ENCODE data around the gene PIP4K2C. TPM values are rescaled to one million over a fixed set of nuclear protein-coding genes. Genes with fewer than 3 reads are reported as not detected.

PIP4K2C gene
- total RNA-seq, 1 experiment from 2014 or later, result 37.1 TPM

GRCh38 chr12:57593187-57593586 is 2.2 kb downstream of the PIP4K2C start:
- no peak for DNase-seq
- H3K36me3 Mint-ChIP-seq (ENCODE audit: insufficient read depth in 1 of 3, low read depth in 3 of 3), result peaks cover 4 to 30% (median 14%) of the 10 kb centered on the region in 3 experiments; a peak in 6 of 7 replicates
- H4K8ac ChIP-seq (replicated peaks; ENCODE audit: insufficient read length, low read depth, low read length), result no peak overlapping the region
- no peak overlapping the region for H2BK15ac ChIP-seq (ENCODE audit: low read depth, low read length)
- H4K91ac ChIP-seq (ENCODE audit: insufficient read length, low read depth, low read length), result no peak overlapping the region
- H2AK5ac ChIP-seq (ENCODE audit: insufficient read length, low read length), result no peak overlapping the region
- H3K4me1 ChIP-seq (ENCODE audit: insufficient read depth, low read length), result peaks cover 5% of the 10 kb centered on the region; the same call in 1 of the 2 replicates
- H3K9me3 Mint-ChIP-seq, result no peaks in the 10 kb centered on the region
- peaks cover 3% of the 10 kb centered on the region; the same call in 1 of the 2 replicates for H3K79me2 ChIP-seq (ENCODE audit: insufficient read depth, low read length)
- no peak overlapping the region for H2BK20ac ChIP-seq (ENCODE audit: low read depth, low read length, poor library complexity, severe bottlenecking)
- H3K4ac ChIP-seq (ENCODE audit: low read depth, low read length), result no peak overlapping the region
- no peak overlapping the region for H3T11ph ChIP-seq (ENCODE audit: low read length)
- no peak overlapping the region for H3K27ac Mint-ChIP-seq
- no peak overlapping the region for H2BK12ac ChIP-seq (ENCODE audit: insufficient read length, low read depth, low read length)
- no peaks in the 10 kb centered on the region for H3K27me3 ChIP-seq (ENCODE audit: insufficient read depth, low read length)
- H2AFZ ChIP-seq (ENCODE audit: low read length), result no peak overlapping the region
- no peak overlapping the region for H3K4me2 ChIP-seq (ENCODE audit: insufficient read depth, insufficient read length, low read length)
- peaks cover 8% of the 10 kb centered on the region for H3K79me1 ChIP-seq (ENCODE audit: insufficient read depth, low read depth, low read length, poor library complexity, severe bottlenecking)
- peaks cover 15 to 20% of the 10 kb centered on the region in 2 experiments for H3K4me1 Mint-ChIP-seq
- H3K4me3 Mint-ChIP-seq, result no peak overlapping the region; a peak in 1 of 5 replicates
- H2BK5ac ChIP-seq (ENCODE audit: insufficient read length, low read length), result no peak overlapping the region
- no peak overlapping the region for H4K5ac ChIP-seq (ENCODE audit: insufficient read length, low read depth, low read length)
- H3K14ac ChIP-seq (ENCODE audit: insufficient read depth, low read length), result no peak overlapping the region
- H4K20me1 ChIP-seq (ENCODE audit: control insufficient read depth, insufficient read depth, insufficient read length), result no peaks in the 10 kb centered on the region
- WGBS (ENCODE audit: extremely low coverage, insufficient read length, low lambda C conversion rate), result no CpG with 5 or more reads among the region's 4 CpGs
- H2BK120ac ChIP-seq (ENCODE audit: low read depth, low read length, poor library complexity, severe bottlenecking), result no peak overlapping the region
- no peaks in the 10 kb centered on the region for H3K27me3 Mint-ChIP-seq (ENCODE audit: low read depth)
- peaks cover 16% of the 10 kb centered on the region for H3K23me2 ChIP-seq (ENCODE audit: insufficient read length, low read depth, low read length, poor library complexity, severe bottlenecking)
- H3K18ac ChIP-seq (ENCODE audit: insufficient read length, low read depth, low read length), result no peak overlapping the region
- no peaks in the 10 kb centered on the region for H3K9me3 ChIP-seq (ENCODE audit: control insufficient read depth, low read depth, low read length)
- no peak overlapping the region for H3K23ac ChIP-seq (ENCODE audit: insufficient read length, low read depth, low read length)
- no peak overlapping the region for H3K9ac ChIP-seq (ENCODE audit: extremely low read depth, insufficient read length, low read length)
- TF ChIP-seq CTCF (conservative IDR thresholded peaks at IDR 0.05), result no peak
- H3K27ac ChIP-seq (ENCODE audit: insufficient read length, low read depth, low read length), result no peak overlapping the region
- H3K56ac ChIP-seq (ENCODE audit: insufficient read length, low read depth, low read length), result no peak overlapping the region

Measured in H9 (cell line).